ENCODE results near the gene CYP2C8.
"Not testable (repeated sequence)": the region's sequence is repeated elsewhere in the genome, so short reads cannot be mapped to it uniquely, and the experiment has no call there.

Gene CYP2C8

GRCh38 chr10:95069286-95069685 lies at the start of gene CYP2C8:
Gene CYP2C8 (minus strand): TSS chr10:95069497. CDS start chr10:95069402, 95 bp downstream.
- DNase-seq (ENCODE audit: low read depth in 2 of 2): no peak

- no peak for DNase-seq (ENCODE audit: low read depth in 2 of 2)
Measured at GRCh38 chr10:95116869-95117269, 47.6 kb upstream of the CYP2C8 start.

- DNase-seq (ENCODE audit: low read depth in 2 of 2): not testable (repeated sequence)
Measured at GRCh38 chr10:95110823-95111222, 41.5 kb upstream of the CYP2C8 start.

GRCh38 chr10:95097805-95098204 lies 28.5 kb upstream of the CYP2C8 start:
- no peak for DNase-seq (ENCODE audit: low read depth in 2 of 2)

- DNase-seq (ENCODE audit: low read depth in 2 of 2): no peak
Measured at GRCh38 chr10:95096143-95096542, 26.8 kb upstream of the CYP2C8 start.

- not testable (repeated sequence) for DNase-seq (ENCODE audit: low read depth in 2 of 2)
Measured at GRCh38 chr10:95079626-95080025, 10.3 kb upstream of the CYP2C8 start.

GRCh38 chr10:95077556-95077955 lies 8.3 kb upstream of the CYP2C8 start:
- DNase-seq (ENCODE audit: low read depth in 2 of 2): no peak

- DNase-seq (ENCODE audit: low read depth in 2 of 2): no peak
Measured at GRCh38 chr10:95071107-95071660, 1.9 kb upstream of the CYP2C8 start.

GRCh38 chr10:95064125-95064524 lies 5.2 kb downstream of the CYP2C8 start:
- DNase-seq (ENCODE audit: low read depth in 2 of 2): not testable (repeated sequence)

- no peak for DNase-seq (ENCODE audit: low read depth in 2 of 2)
Measured at GRCh38 chr10:95056744-95057363, 12.4 kb downstream of the CYP2C8 start.

GRCh38 chr10:95049919-95050318 lies 19.4 kb downstream of the CYP2C8 start:
- DNase-seq (ENCODE audit: low read depth in 2 of 2): no peak

GRCh38 chr10:95048206-95048605 lies 21.1 kb downstream of the CYP2C8 start:
- no peak for DNase-seq (ENCODE audit: low read depth in 2 of 2)

- DNase-seq (ENCODE audit: low read depth in 2 of 2): no peak
Measured at GRCh38 chr10:95039281-95039680, 30.0 kb downstream of the CYP2C8 start.

- DNase-seq (ENCODE audit: low read depth in 2 of 2): no peak
Measured at GRCh38 chr10:95035332-95036295, 33.7 kb downstream of the CYP2C8 start.

GRCh38 chr10:95034401-95034800 lies 34.9 kb downstream of the CYP2C8 start:
- DNase-seq (ENCODE audit: low read depth in 2 of 2): no peak

- DNase-seq (ENCODE audit: low read depth in 2 of 2): no peak
Measured at GRCh38 chr10:95031656-95032055, 37.6 kb downstream of the CYP2C8 start.

- DNase-seq (ENCODE audit: low read depth in 2 of 2): no peak
Measured at GRCh38 chr10:95026461-95026860, 42.8 kb downstream of the CYP2C8 start.

- no peak for DNase-seq (ENCODE audit: low read depth in 2 of 2)
Measured at GRCh38 chr10:94997741-94998174, 71.5 kb downstream of the CYP2C8 start.

GRCh38 chr10:94992811-94993210 lies 76.5 kb downstream of the CYP2C8 start:
- DNase-seq (ENCODE audit: low read depth in 2 of 2): no peak

- DNase-seq (ENCODE audit: low read depth in 2 of 2): no peak
Measured at GRCh38 chr10:94991243-94991888, 77.9 kb downstream of the CYP2C8 start.

GRCh38 chr10:94989192-94989591 lies 80.1 kb downstream of the CYP2C8 start:
- no peak for DNase-seq (ENCODE audit: low read depth in 2 of 2)
